ENCODE data around the gene ACTA1. TPM values are rescaled to one million over a fixed set of nuclear protein-coding genes. Genes with fewer than 3 reads are reported as not detected.
A peak's percentile ranks its signal among the peaks of the same experiment; 100 is the strongest.

The ACTA1 gene
- total and polyA plus RNA-seq, 2 donors (not counting 1 experiment from before 2014, with no cell fraction given): 0.21 TPM; not detected in 1

DNA sequence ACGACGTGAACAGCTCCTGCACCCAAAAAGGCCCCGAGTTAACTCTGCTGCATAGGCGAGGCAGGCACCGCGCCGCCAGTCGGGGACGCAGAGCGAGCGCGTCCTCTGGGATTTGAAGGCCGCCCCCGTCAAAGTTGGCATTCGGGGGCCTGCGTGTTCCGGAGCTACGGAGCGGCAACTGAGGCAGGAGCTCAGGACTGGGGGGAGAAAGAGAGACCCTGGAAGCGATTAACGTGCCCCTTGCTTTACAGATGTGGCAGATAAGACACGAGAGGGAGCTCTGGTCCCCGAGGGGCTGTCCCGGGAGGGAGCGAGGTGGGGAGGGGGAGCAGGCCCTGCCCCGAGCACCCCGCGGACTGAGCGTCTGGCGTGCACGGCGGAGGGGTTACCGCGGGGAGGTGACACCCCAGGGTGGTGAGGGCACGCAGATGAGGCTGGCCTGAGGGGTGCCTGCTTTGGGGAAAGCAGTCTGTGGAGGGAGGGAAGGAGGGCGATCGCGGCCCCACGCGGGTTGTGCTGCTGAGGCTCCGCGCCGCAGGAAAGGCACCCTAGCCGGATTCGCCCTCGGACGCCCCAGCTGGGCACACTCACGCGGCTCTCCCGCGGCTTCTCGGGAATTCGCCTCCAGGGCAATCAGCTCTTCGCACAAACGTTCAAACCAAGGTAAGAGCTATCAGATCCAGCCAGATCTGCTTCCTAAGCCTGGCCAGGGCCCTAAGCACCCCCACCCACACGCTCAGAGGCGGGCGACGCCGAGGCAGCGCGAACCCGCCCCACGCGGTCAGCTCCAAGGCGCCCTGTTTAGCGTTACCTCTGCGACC is 26.5 kb downstream of the ACTA1 start:
- no peaks in the 10 kb centered on the region for H4K20me1 ChIP-seq (ENCODE audit: control insufficient read depth, insufficient read depth, low read length, poor library complexity, severe bottlenecking)
- DNase-seq: peak; percentile 42
- H3K27me3 Mint-ChIP-seq: peaks cover 61% of the 10 kb centered on the region
- H3K4me1 Mint-ChIP-seq: peaks cover 18% of the 10 kb centered on the region
- H3K4me3 Mint-ChIP-seq: peak overlapping the region; percentile 84
- peaks cover 12 to 15% of the 10 kb centered on the region in 2 donors for H3K4me1 ChIP-seq (ENCODE audit: control insufficient read depth in 2 of 2, insufficient read depth in 2 of 2, low read length in 2 of 2)
- H3K9me3 Mint-ChIP-seq (ENCODE audit: insufficient read depth): no peaks in the 10 kb centered on the region
- H3K4me2 ChIP-seq (replicated peaks; ENCODE audit: low read depth, low read length, poor library complexity, severe bottlenecking): peak overlapping the region; percentile 85
- no peaks in the 10 kb centered on the region for H3K79me2 ChIP-seq (ENCODE audit: control insufficient read depth, insufficient read depth, low read length)
- no peaks in the 10 kb centered on the region for H3K36me3 ChIP-seq (replicated peaks in 1 of 2; ENCODE audit: control extremely low read depth in 1 of 2, control insufficient read depth in 1 of 2, extremely low read depth in 1 of 2, insufficient read depth in 2 of 2, low read length in 1 of 2)
- WGBS (ENCODE audit: insufficient coverage): 8% methylated on average over 68 of the region's 68 CpGs
- H3K27me3 ChIP-seq (replicated peaks in 1 of 4; ENCODE audit: control extremely low read depth in 1 of 4, control insufficient read depth in 3 of 4, insufficient read depth in 4 of 4, low read length in 3 of 4): peaks cover 0 to 60% (median 23%) of the 10 kb centered on the region in 4 experiments
- intact Hi-C loops (cut with micrococcal nuclease): no loop called here
- peak; percentile 36 for ATAC-seq (ENCODE audit: low read depth)
- H3K9me3 ChIP-seq (ENCODE audit: control extremely low read depth in 1 of 3, control insufficient read depth in 2 of 3, insufficient read depth in 1 of 3, low read length in 2 of 3): peaks cover 0 to 10% (median 0%) of the 10 kb centered on the region in 3 donors
- H3K9ac ChIP-seq (ENCODE audit: low read length): peak overlapping the region; percentile 60
- H3K27ac Mint-ChIP-seq: no peak overlapping the region
- peak overlapping the region; percentile 81 for H2AFZ ChIP-seq (ENCODE audit: insufficient read depth, low read depth, low read length, poor library complexity, severe bottlenecking)
- POLR2A ChIA-PET: no interaction called here
- TF ChIP-seq EZH2 (IDR thresholded peaks at IDR 0.05; ENCODE audit: borderline replicate concordance, insufficient read depth, low read depth, low read length, poor library complexity, severe bottlenecking): no peak
- TF ChIP-seq, protein P1, sequence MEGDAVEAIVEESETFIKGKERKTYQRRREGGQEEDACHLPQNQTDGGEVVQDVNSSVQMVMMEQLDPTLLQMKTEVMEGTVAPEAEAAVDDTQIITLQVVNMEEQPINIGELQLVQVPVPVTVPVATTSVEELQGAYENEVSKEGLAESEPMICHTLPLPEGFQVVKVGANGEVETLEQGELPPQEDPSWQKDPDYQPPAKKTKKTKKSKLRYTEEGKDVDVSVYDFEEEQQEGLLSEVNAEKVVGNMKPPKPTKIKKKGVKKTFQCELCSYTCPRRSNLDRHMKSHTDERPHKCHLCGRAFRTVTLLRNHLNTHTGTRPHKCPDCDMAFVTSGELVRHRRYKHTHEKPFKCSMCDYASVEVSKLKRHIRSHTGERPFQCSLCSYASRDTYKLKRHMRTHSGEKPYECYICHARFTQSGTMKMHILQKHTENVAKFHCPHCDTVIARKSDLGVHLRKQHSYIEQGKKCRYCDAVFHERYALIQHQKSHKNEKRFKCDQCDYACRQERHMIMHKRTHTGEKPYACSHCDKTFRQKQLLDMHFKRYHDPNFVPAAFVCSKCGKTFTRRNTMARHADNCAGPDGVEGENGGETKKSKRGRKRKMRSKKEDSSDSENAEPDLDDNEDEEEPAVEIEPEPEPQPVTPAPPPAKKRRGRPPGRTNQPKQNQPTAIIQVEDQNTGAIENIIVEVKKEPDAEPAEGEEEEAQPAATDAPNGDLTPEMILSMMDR (IDR thresholded peaks at IDR 0.05): no peak
- CTCF ChIA-PET: interaction anchor here (0.9 to 4.6 kb wide), 2 partner anchors 10 to 74 kb away, joined by 3 to 21 read pairs; no protein-coding TSS in a partner anchor
- peak overlapping the region in 4 of 5 experiments; percentile 15 to 56 (median 36) for H3K4me3 ChIP-seq (ENCODE audit: control extremely low read depth in 1 of 5, extremely low read depth in 1 of 5, insufficient read depth in 1 of 5, low read depth in 2 of 5, low read length in 4 of 5)
- no peak overlapping the region for H3K27ac ChIP-seq (ENCODE audit: low read length in 2 of 2)

DNA sequence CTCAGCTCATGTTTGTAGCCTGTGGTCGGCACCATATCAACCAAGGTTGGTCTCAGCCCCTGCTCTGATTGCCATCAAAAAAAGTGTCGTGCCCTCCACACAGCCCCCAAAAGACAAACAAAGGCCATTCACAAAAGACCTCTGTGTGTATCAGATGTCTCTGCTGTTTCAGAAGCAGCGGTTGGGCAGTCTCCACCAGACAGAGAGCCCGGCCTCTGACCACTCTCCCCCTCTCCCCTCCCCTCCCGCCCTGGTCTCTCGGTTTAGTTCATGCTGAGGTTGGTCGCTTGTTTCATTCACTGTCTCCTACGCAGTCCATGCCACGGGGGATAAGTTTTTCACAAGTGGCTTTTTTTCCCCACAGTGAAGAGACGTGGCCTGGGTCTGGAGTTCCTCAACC is 27.1 kb downstream of the ACTA1 start:
- Histone ChIP-seq H3K27ac (ENCODE audit: low read length in 2 of 2) (no peak overlapping the region), H3K4me1 (ENCODE audit: control insufficient read depth in 2 of 2, insufficient read depth in 2 of 2, low read length in 2 of 2) (peaks cover 12 to 15% of the 10 kb centered on the region in 2 donors)
- WGBS (ENCODE audit: insufficient coverage): 17% methylated on average over 8 of the region's 10 CpGs

More for the DNA sequence above, 27.1 kb downstream of the ACTA1 start:
- Mint-ChIP-seq H3K27ac (no peak overlapping the region), H3K4me1 (peaks cover 18% of the 10 kb centered on the region), H3K27me3 (peaks cover 65% of the 10 kb centered on the region), H3K9me3 (ENCODE audit: insufficient read depth) (no peaks in the 10 kb centered on the region), H3K4me3 (peak overlapping the region; percentile 84)
- Histone ChIP-seq H3K9ac (ENCODE audit: low read length) (peak overlapping the region; percentile 60), H3K9me3 (ENCODE audit: control extremely low read depth in 1 of 3, control insufficient read depth in 2 of 3, insufficient read depth in 1 of 3, low read length in 2 of 3) (peaks cover 0 to 10% (median 0%) of the 10 kb centered on the region in 3 donors), H3K27me3 (replicated peaks in 1 of 4; ENCODE audit: control extremely low read depth in 1 of 4, control insufficient read depth in 3 of 4, insufficient read depth in 4 of 4, low read length in 3 of 4) (peaks cover 0 to 60% (median 23%) of the 10 kb centered on the region in 4 experiments), H2AFZ (ENCODE audit: insufficient read depth, low read depth, low read length, poor library complexity, severe bottlenecking) (peak overlapping the region; percentile 81), H3K36me3 (replicated peaks in 1 of 2; ENCODE audit: control extremely low read depth in 1 of 2, control insufficient read depth in 1 of 2, extremely low read depth in 1 of 2, insufficient read depth in 2 of 2, low read length in 1 of 2) (no peaks in the 10 kb centered on the region), H3K4me3 (ENCODE audit: control extremely low read depth in 1 of 5, extremely low read depth in 1 of 5, insufficient read depth in 1 of 5, low read depth in 2 of 5, low read length in 4 of 5) (peak overlapping the region in 2 of 5 experiments; percentile 31 to 56), H3K4me2 (replicated peaks; ENCODE audit: low read depth, low read length, poor library complexity, severe bottlenecking) (peak overlapping the region; percentile 85), H3K79me2 (ENCODE audit: control insufficient read depth, insufficient read depth, low read length) (no peaks in the 10 kb centered on the region), H4K20me1 (ENCODE audit: control insufficient read depth, insufficient read depth, low read length, poor library complexity, severe bottlenecking) (no peaks in the 10 kb centered on the region)
- TF ChIP-seq, protein P1 (IDR thresholded peaks at IDR 0.05): no peak
- TF ChIP-seq EZH2 (IDR thresholded peaks at IDR 0.05; ENCODE audit: borderline replicate concordance, insufficient read depth, low read depth, low read length, poor library complexity, severe bottlenecking): no peak
- POLR2A ChIA-PET: no interaction called here
- no peak for ATAC-seq (ENCODE audit: low read depth)
- CTCF ChIA-PET: interaction anchor here (0.7 to 4.6 kb wide), 3 partner anchors 9 to 741 kb away, joined by 3 to 21 read pairs (median 3); no protein-coding TSS in a partner anchor
- DNase-seq: no peak
- intact Hi-C loops (cut with micrococcal nuclease): no loop called here

All from B cell (primary cell).